Neural cell (in vitro differentiated cells): ENCODE results near the gene ZNF189. TPM values are rescaled to one million over a fixed set of nuclear protein-coding genes. Genes with fewer than 3 reads are reported as not detected.

Experiments
- H2AFZ ChIP-seq: fragments of 200-600, 300-800 bp; sonication (generic), shearing (Covaris generic); 2 replicates; pipeline ENCODE4 v1.6.0; 2014; ENCODE audit warnings: low read depth, mild to moderate bottlenecking, antibody characterized with exemption, low read length, moderate library complexity
- H3F3A ChIP-seq: fragments of 200-600 bp; shearing (Covaris generic); 2 replicates; pipeline ENCODE4 v1.6.1; 2016; ENCODE audit warnings: mild to moderate bottlenecking, moderate library complexity, mixed read lengths, antibody characterized with exemption, low read length; ENCODE audit not compliant: insufficient read depth, poor library complexity, severe bottlenecking
- H3K27ac ChIP-seq: fragments of 200-600, 300-800 bp; sonication (generic), shearing (Covaris generic); 2 replicates; pipeline ENCODE4 v1.5.1; 2014; ENCODE audit warnings: mild to moderate bottlenecking, low read length, moderate library complexity
- H3K27me3 ChIP-seq: fragments of 300-800, 200-600 bp; sonication (generic), shearing (Covaris generic); 2 replicates; pipeline ENCODE4 v1.6.0; 2014; ENCODE audit warnings: mild to moderate bottlenecking, low read depth, low read length, moderate library complexity; ENCODE audit not compliant: insufficient read depth
- H3K36me3 ChIP-seq: fragments of 300-800, 200-600 bp; sonication (generic), shearing (Covaris generic); 2 replicates; pipeline ENCODE4 v1.5.1; 2014; ENCODE audit warnings: mild to moderate bottlenecking, antibody characterized with exemption, low read length, moderate library complexity; ENCODE audit not compliant: insufficient read depth
- H3K4me2 ChIP-seq: fragments of 300-800, 200-600 bp; sonication (generic), shearing (Covaris generic); 2 replicates; pipeline ENCODE4 v1.6.0; 2014; ENCODE audit warnings: mild to moderate bottlenecking, low read length
- H3K4me3 ChIP-seq: fragments of 300-800, 200-600 bp; sonication (generic), shearing (Covaris generic); 2 replicates; pipeline ENCODE4 v1.5.1; 2014; ENCODE audit warnings: mild to moderate bottlenecking, low read length, moderate library complexity
- H3K79me2 ChIP-seq: fragments of 200-600 bp; shearing (Covaris generic); replicated peaks from 2 replicates; pipeline ENCODE4 v1.6.0; 2014; ENCODE audit warnings: mild to moderate bottlenecking, low read length, moderate library complexity; ENCODE audit not compliant: insufficient read depth
- H3K9ac ChIP-seq: fragments of 300-800, 200-600 bp; sonication (generic), shearing (Covaris generic); 2 replicates; pipeline ENCODE4 v1.6.1; 2016; ENCODE audit warnings: mild to moderate bottlenecking, low read length, mixed read lengths
- H3K9me2 ChIP-seq: fragments of 200-600 bp; shearing (Covaris generic); 2 replicates; pipeline ENCODE4 v1.6.1; 2016; ENCODE audit warnings: mild to moderate bottlenecking, low read length, mixed read lengths; ENCODE audit not compliant: insufficient read depth
- H3K9me3 ChIP-seq: fragments of 200-600, 300-800 bp; sonication (generic), shearing (Covaris generic); 2 replicates; pipeline ENCODE4 v1.6.1; 2016; ENCODE audit warnings: mild to moderate bottlenecking, mixed run types, low read length, moderate library complexity, mixed read lengths
- H4K20me1 ChIP-seq: fragments of 200-600 bp; shearing (Covaris generic); 2 replicates; pipeline ENCODE4 v1.6.1; 2016; ENCODE audit warnings: mild to moderate bottlenecking, mixed run types; ENCODE audit not compliant: insufficient read depth
- CTCF ChIP-seq: fragments of 450-650 bp; IDR thresholded peaks from 2 replicates; pipeline ENCODE4 v1.5.1; 2014; ENCODE audit warnings: antibody characterized with exemption, mild to moderate bottlenecking, moderate library complexity; ENCODE audit not compliant: poor library complexity, severe bottlenecking
- EP300 ChIP-seq: fragments of 450-650 bp; conservative IDR thresholded peaks from 2 replicates; pipeline ENCODE4 v1.6.1; 2014; ENCODE audit warnings: antibody characterized with exemption, mild to moderate bottlenecking, moderate library complexity; ENCODE audit not compliant: poor library complexity, severe bottlenecking
- EZH2 ChIP-seq: fragments of 200-600, 300-800 bp; shearing (Covaris generic), sonication (generic); IDR thresholded peaks from 2 replicates; pipeline ENCODE4 v1.6.1; 2014; ENCODE audit warnings: antibody characterized with exemption, low read length, borderline replicate concordance, mild to moderate bottlenecking; ENCODE audit not compliant: insufficient read depth, poor library complexity, severe bottlenecking
- MXI1 ChIP-seq: fragments of 450-650 bp; conservative IDR thresholded peaks from 2 replicates; pipeline ENCODE4 v1.6.1; 2014; ENCODE audit warnings: antibody characterized with exemption, mild to moderate bottlenecking; ENCODE audit not compliant: poor library complexity, severe bottlenecking
- POLR2AphosphoS5 ChIP-seq: IDR thresholded peaks from 2 replicates; pipeline ENCODE4 v1.6.1; 2012
- RAD21 ChIP-seq: fragments of 450-650 bp; conservative IDR thresholded peaks from 2 replicates; pipeline ENCODE4 v1.6.1; 2014; ENCODE audit warnings: antibody characterized with exemption, mild to moderate bottlenecking, moderate library complexity
- SMC3 ChIP-seq: fragments of 450-650 bp; conservative IDR thresholded peaks from 2 replicates; pipeline ENCODE4 v1.6.1; 2014; ENCODE audit warnings: antibody characterized with exemption, mild to moderate bottlenecking, moderate library complexity; ENCODE audit not compliant: poor library complexity
- TAF1 ChIP-seq: IDR thresholded peaks from 2 replicates; pipeline ENCODE4 v1.6.1; 2012; ENCODE audit warnings: low read depth
- polyA plus RNA-seq: library from polyadenylated mRNA; depleted of rRNA; stranded (reverse); fragments of >200 nt; gene quantifications from 2 replicates; pipeline ENCODE4 v1.2.3, GENCODE V29; 2014
- TF ChIP-seq, protein P1 (sequence below): IDR thresholded peaks from 2 replicates; pipeline ENCODE4 v1.6.1; 2012; ENCODE audit warnings: borderline replicate concordance

Gene ZNF189
- polyA plus RNA-seq, 1 donor from 2014 or later = 28.0 TPM

- no peaks in the 10 kb centered on the region for H3K9me3 ChIP-seq
- H3K9me2 ChIP-seq = no peaks in the 10 kb centered on the region
- TF ChIP-seq MXI1 (no peak), CTCF (no peak), RAD21 (no peak), EZH2 (no peak), SMC3 (no peak), EP300 (no peak), TAF1 (no peak), POLR2AphosphoS5 (no peak)
- TF ChIP-seq, protein P1, sequence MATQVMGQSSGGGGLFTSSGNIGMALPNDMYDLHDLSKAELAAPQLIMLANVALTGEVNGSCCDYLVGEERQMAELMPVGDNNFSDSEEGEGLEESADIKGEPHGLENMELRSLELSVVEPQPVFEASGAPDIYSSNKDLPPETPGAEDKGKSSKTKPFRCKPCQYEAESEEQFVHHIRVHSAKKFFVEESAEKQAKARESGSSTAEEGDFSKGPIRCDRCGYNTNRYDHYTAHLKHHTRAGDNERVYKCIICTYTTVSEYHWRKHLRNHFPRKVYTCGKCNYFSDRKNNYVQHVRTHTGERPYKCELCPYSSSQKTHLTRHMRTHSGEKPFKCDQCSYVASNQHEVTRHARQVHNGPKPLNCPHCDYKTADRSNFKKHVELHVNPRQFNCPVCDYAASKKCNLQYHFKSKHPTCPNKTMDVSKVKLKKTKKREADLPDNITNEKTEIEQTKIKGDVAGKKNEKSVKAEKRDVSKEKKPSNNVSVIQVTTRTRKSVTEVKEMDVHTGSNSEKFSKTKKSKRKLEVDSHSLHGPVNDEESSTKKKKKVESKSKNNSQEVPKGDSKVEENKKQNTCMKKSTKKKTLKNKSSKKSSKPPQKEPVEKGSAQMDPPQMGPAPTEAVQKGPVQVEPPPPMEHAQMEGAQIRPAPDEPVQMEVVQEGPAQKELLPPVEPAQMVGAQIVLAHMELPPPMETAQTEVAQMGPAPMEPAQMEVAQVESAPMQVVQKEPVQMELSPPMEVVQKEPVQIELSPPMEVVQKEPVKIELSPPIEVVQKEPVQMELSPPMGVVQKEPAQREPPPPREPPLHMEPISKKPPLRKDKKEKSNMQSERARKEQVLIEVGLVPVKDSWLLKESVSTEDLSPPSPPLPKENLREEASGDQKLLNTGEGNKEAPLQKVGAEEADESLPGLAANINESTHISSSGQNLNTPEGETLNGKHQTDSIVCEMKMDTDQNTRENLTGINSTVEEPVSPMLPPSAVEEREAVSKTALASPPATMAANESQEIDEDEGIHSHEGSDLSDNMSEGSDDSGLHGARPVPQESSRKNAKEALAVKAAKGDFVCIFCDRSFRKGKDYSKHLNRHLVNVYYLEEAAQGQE = no peak
- H3K4me2 ChIP-seq = no peak overlapping the region
- no peak overlapping the region for H3K9ac ChIP-seq
- H3K27me3 ChIP-seq = no peaks in the 10 kb centered on the region
- no peaks in the 10 kb centered on the region for H3F3A ChIP-seq
- H3K27ac ChIP-seq = no peak overlapping the region
- H3K79me2 ChIP-seq = no peaks in the 10 kb centered on the region
- H4K20me1 ChIP-seq = no peaks in the 10 kb centered on the region
- no peak overlapping the region for H2AFZ ChIP-seq
- H3K4me3 ChIP-seq = no peak overlapping the region
- H3K36me3 ChIP-seq = no peaks in the 10 kb centered on the region
These were observed 32.5 kb upstream of the ZNF189 start for GRCh38 chr9:101366038-101366756.

- no peak overlapping the region for H3K4me3 ChIP-seq
- H3K36me3 ChIP-seq = no peaks in the 10 kb centered on the region
- no peaks in the 10 kb centered on the region for H3F3A ChIP-seq
- H3K4me2 ChIP-seq = no peak overlapping the region
- no peaks in the 10 kb centered on the region for H4K20me1 ChIP-seq
- no peaks in the 10 kb centered on the region for H3K27me3 ChIP-seq
- no peaks in the 10 kb centered on the region for H3K9me2 ChIP-seq
- TF ChIP-seq POLR2AphosphoS5 = no peak
- no peak for TF ChIP-seq EP300
- no peak for TF ChIP-seq CTCF
- no peak for TF ChIP-seq SMC3
- TF ChIP-seq, protein P1 = no peak
- no peak for TF ChIP-seq EZH2
- no peak overlapping the region for H3K9ac ChIP-seq
- no peak overlapping the region for H2AFZ ChIP-seq
- H3K9me3 ChIP-seq = no peaks in the 10 kb centered on the region
- H3K79me2 ChIP-seq = no peaks in the 10 kb centered on the region
- no peak overlapping the region for H3K27ac ChIP-seq
These were observed 31.3 kb upstream of the ZNF189 start for GRCh38 chr9:101367323-101367722.
